Endodermal cell (in vitro differentiated cells): ENCODE results near the gene SUSD1. TPM values are rescaled to one million over a fixed set of nuclear protein-coding genes. Genes with fewer than 3 reads are reported as not detected.
A peak's percentile ranks its signal among the peaks of the same experiment; 100 is the strongest.

ENCODE experiments used
- DNase-seq: peaks from one replicate; pipeline ENCODE4 v3.0.0-alpha.2; 2017
- H3K27ac ChIP-seq: 2 replicates; pipeline ENCODE4 v1.5.1; 2013; ENCODE audit warnings: mild to moderate bottlenecking, low read depth, low read length, moderate library complexity
- H3K27me3 ChIP-seq: 2 replicates; pipeline ENCODE4 v1.6.1; 2013; ENCODE audit warnings: mild to moderate bottlenecking, low read length, moderate library complexity; ENCODE audit not compliant: insufficient read depth, control insufficient read depth, poor library complexity, severe bottlenecking
- H3K36me3 ChIP-seq: 2 replicates; pipeline ENCODE4 v1.7.0; 2013; ENCODE audit warnings: mild to moderate bottlenecking, low read length, moderate library complexity; ENCODE audit not compliant: control insufficient read depth, insufficient read depth
- H3K4me1 ChIP-seq: one replicate; pipeline ENCODE4 v1.7.0; 2013; ENCODE audit warnings: low read length; ENCODE audit not compliant: control insufficient read depth, insufficient read depth
- H3K4me3 ChIP-seq: 2 replicates; pipeline ENCODE4 v1.5.1; 2013; ENCODE audit warnings: mild to moderate bottlenecking, low read length, moderate library complexity
- H3K9ac ChIP-seq: 2 replicates; pipeline ENCODE4 v1.6.1; 2013; ENCODE audit warnings: mild to moderate bottlenecking, low read length, moderate library complexity; ENCODE audit not compliant: poor library complexity, severe bottlenecking; ENCODE audit errors: extremely low read depth
- H3K9me3 ChIP-seq: 2 replicates; pipeline ENCODE4 v1.6.1; 2013; ENCODE audit warnings: mild to moderate bottlenecking, low read length, moderate library complexity; ENCODE audit not compliant: control insufficient read depth
- H3K27ac Mint-ChIP-seq: 2 replicates; pipeline ENCODE4 v1.8.0; 2020; ENCODE audit warnings: mixed read lengths
- H3K27me3 Mint-ChIP-seq: 2 replicates; pipeline ENCODE4 v1.8.0; 2021; ENCODE audit warnings: mild to moderate bottlenecking, mixed read lengths; ENCODE audit not compliant: insufficient read depth
- H3K36me3 Mint-ChIP-seq: 2 replicates; pipeline ENCODE4 v1.8.0; 2020; ENCODE audit warnings: low read depth, mixed read lengths
- H3K4me1 Mint-ChIP-seq: 2 replicates; pipeline ENCODE4 v1.8.0; 2020; ENCODE audit warnings: mixed read lengths
- H3K4me3 Mint-ChIP-seq: 2 replicates; pipeline ENCODE4 v1.8.0; 2020; ENCODE audit warnings: mild to moderate bottlenecking, moderate library complexity, mixed read lengths
- H3K9me3 Mint-ChIP-seq: 2 replicates; pipeline ENCODE4 v1.8.0; 2020; ENCODE audit warnings: mild to moderate bottlenecking, mixed read lengths
- WGBS, 2 experiments: methylation state at CpG; one replicate each; pipeline versions ENCODE4 v1.1.5 to v1.1.7; 2013; ENCODE audit warnings: missing lambda C conversion rate in 2 of 2, mixed read lengths in 1 of 2; ENCODE audit not compliant: insufficient coverage in 1 of 2, insufficient read length in 1 of 2; 5-methylcytosine and 5-hydroxymethylcytosine counted together
- total RNA-seq, 2 donors: library from RNA; stranded (reverse); fragmentation: NEBNext Ultra II Directional in 1 of 2; extraction: Animal tissue kit (Norgen Biotek cat#: 25700) in 1 of 2; gene quantifications; 2 replicates in 1 of 2; 3 replicates in 1 of 2; pipeline ENCODE4 v1.2.1, GENCODE V29; 2021
- TF ChIP-seq, protein P1 (sequence below): fragments of 200-600 bp; sonication (generic); conservative IDR thresholded peaks from 2 replicates; pipeline ENCODE4 v1.5.0; 2021; ENCODE audit warnings: antibody characterized with exemption, mild to moderate bottlenecking

The SUSD1 gene
- total RNA-seq, 2 donors from 2014 or later: 7.7 to 10.4 TPM

GRCh38 chr9:112003538-112003937, 171.6 kb downstream of the SUSD1 start:
- H3K4me1 ChIP-seq: no peaks in the 10 kb centered on the region
- Mint-ChIP-seq H3K27ac (no peak overlapping the region), H3K4me1 (peaks cover 9% of the 10 kb centered on the region), H3K36me3 (no peaks in the 10 kb centered on the region), H3K27me3 (no peaks in the 10 kb centered on the region), H3K9me3 (no peaks in the 10 kb centered on the region), H3K4me3 (no peak overlapping the region)
- H3K9ac ChIP-seq: no peak overlapping the region
- no peaks in the 10 kb centered on the region for H3K27me3 ChIP-seq
- H3K36me3 ChIP-seq: no peaks in the 10 kb centered on the region
- WGBS, 2 experiments: 88 to 91% methylated on average over 3 to 4 of the region's 4 CpGs
- no peak for DNase-seq
- no peak overlapping the region for H3K4me3 ChIP-seq
- no peak overlapping the region for H3K27ac ChIP-seq
- H3K9me3 ChIP-seq: no peaks in the 10 kb centered on the region
- TF ChIP-seq, protein P1, sequence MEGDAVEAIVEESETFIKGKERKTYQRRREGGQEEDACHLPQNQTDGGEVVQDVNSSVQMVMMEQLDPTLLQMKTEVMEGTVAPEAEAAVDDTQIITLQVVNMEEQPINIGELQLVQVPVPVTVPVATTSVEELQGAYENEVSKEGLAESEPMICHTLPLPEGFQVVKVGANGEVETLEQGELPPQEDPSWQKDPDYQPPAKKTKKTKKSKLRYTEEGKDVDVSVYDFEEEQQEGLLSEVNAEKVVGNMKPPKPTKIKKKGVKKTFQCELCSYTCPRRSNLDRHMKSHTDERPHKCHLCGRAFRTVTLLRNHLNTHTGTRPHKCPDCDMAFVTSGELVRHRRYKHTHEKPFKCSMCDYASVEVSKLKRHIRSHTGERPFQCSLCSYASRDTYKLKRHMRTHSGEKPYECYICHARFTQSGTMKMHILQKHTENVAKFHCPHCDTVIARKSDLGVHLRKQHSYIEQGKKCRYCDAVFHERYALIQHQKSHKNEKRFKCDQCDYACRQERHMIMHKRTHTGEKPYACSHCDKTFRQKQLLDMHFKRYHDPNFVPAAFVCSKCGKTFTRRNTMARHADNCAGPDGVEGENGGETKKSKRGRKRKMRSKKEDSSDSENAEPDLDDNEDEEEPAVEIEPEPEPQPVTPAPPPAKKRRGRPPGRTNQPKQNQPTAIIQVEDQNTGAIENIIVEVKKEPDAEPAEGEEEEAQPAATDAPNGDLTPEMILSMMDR: no peak

DNA sequence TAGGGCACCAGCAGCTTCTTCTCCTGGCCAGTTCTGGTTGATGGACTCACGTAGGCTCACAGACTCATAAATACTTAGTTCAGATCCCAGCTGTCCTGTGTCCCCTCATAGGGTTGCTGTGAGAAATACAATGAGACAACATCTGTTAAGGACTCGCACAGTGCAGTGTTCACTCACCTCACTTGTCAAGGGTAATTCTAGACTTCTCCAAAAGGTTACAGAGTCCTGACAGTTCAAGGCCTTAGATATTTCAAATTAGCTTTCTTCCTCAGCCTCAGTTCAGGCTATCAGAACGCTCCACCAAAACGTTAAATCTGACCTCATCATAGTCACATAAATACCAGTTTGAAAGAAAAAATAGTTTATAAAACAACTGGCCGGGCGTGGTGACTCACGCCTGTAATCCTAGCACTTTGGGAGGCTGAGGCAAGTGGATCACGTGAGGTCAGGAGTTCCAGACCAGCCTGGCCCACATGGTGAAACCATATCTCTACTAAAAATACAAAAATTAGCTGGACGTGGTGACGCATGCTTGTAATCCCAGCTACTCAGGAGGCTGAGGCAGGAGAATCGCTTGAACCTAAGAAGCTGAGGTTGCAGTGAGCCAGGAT, 172.1 kb downstream of the SUSD1 start:
- TF ChIP-seq, protein P1: no peak
- Histone ChIP-seq H3K9me3 (no peaks in the 10 kb centered on the region), H3K27ac (no peak overlapping the region), H3K4me3 (no peak overlapping the region), H3K4me1 (no peaks in the 10 kb centered on the region), H3K27me3 (no peaks in the 10 kb centered on the region), H3K9ac (no peak overlapping the region), H3K36me3 (no peaks in the 10 kb centered on the region)
- Mint-ChIP-seq H3K9me3 (no peaks in the 10 kb centered on the region), H3K27ac (no peak overlapping the region), H3K36me3 (no peaks in the 10 kb centered on the region), H3K27me3 (no peaks in the 10 kb centered on the region), H3K4me1 (peaks cover 9% of the 10 kb centered on the region), H3K4me3 (no peak overlapping the region)
- WGBS, 2 experiments: 93 to 95% methylated on average over 5 to 11 of the region's 11 CpGs
- peak; percentile 8 for DNase-seq

- WGBS, 2 experiments: 93% methylated on average over 8 to 11 of the region's 11 CpGs
- Histone ChIP-seq H3K36me3 (no peaks in the 10 kb centered on the region), H3K27ac (no peak overlapping the region), H3K4me3 (no peak overlapping the region), H3K9ac (no peak overlapping the region), H3K9me3 (no peaks in the 10 kb centered on the region), H3K4me1 (no peaks in the 10 kb centered on the region), H3K27me3 (no peaks in the 10 kb centered on the region)
- TF ChIP-seq, protein P1: no peak
- no peaks in the 10 kb centered on the region for H3K27me3 Mint-ChIP-seq
- H3K4me3 Mint-ChIP-seq: no peak overlapping the region
- no peaks in the 10 kb centered on the region for H3K9me3 Mint-ChIP-seq
- no peak overlapping the region for H3K27ac Mint-ChIP-seq
- no peaks in the 10 kb centered on the region for H3K36me3 Mint-ChIP-seq
- H3K4me1 Mint-ChIP-seq: peaks cover 9% of the 10 kb centered on the region
- peak; percentile 22 for DNase-seq
Measured at GRCh38 chr9:112002131-112002846, 172.8 kb downstream of the SUSD1 start.
